Prostate gland (tissue), 2 donors: ENCODE data around the gene ARCN1. TPM values are rescaled to one million over a fixed set of nuclear protein-coding genes. Genes with fewer than 3 reads are reported as not detected.

Experiments used
- DNase-seq: peaks from one replicate; pipeline ENCODE4 v3.0.0-alpha.2; 2019; ENCODE audit warnings: low spot score
- H3K27ac ChIP-seq, 2 donors: fragments of 200-600 bp; sonication (generic); 2 replicates each; pipeline ENCODE4 v1.5.1; 2017 to 2019
- H3K27me3 ChIP-seq: fragments of 200-600 bp; sonication (generic); replicated peaks from 2 replicates; pipeline ENCODE4 v1.5.1; 2019; ENCODE audit not compliant: insufficient read depth
- H3K36me3 ChIP-seq, 2 donors: fragments of 200-600 bp; sonication (generic); 1 replicate in 1 of 2; 2 replicates in 1 of 2; pipeline versions ENCODE4 v1.5.1 to v1.8.1; 2017 to 2019
- H3K4me1 ChIP-seq: fragments of 200-600 bp; sonication (generic); replicated peaks from 2 replicates; pipeline ENCODE4 v1.5.1; 2019
- H3K4me3 ChIP-seq, 2 donors: fragments of 200-600 bp; sonication (generic); 2 replicates each; pipeline ENCODE4 v1.5.1; 2017 to 2019
- H3K9me3 ChIP-seq: fragments of 200-600 bp; sonication (generic); 2 replicates; pipeline ENCODE4 v1.5.1; 2017
- POLR2A ChIP-seq: fragments of 450-650 bp; IDR thresholded peaks from one replicate; pipeline ENCODE4 v1.6.1; 2016; ENCODE audit warnings: antibody characterized with exemption, mild to moderate bottlenecking
- POLR2AphosphoS5 ChIP-seq: sonication (generic); formaldehyde crosslinking; IDR thresholded peaks from one replicate; pipeline ENCODE4 v1.6.1; 2017; ENCODE audit warnings: antibody characterized with exemption
- WGBS: methylation state at CpG from one replicate; pipeline ENCODE4 v1.1.5; 2018; 5-methylcytosine and 5-hydroxymethylcytosine counted together
- intact Hi-C: fragments of 100-400 bp; cut with DNase I; formaldehyde crosslinking; loops from one replicate; pipeline ENCODE4 v1.14.2; 2022
- total RNA-seq, 2 donors: library from RNA; depleted of rRNA; stranded (reverse); fragments of >200 nt; gene quantifications; one replicate each; pipeline ENCODE4 v1.1.0, GENCODE V29; 2016
- TF ChIP-seq, protein P1 (sequence below), 4 experiments: fragments of 200-600 bp in 2 of 4; fragments of 450-650 bp in 2 of 4; sonication (generic) in 2 of 4; IDR thresholded peaks; 1 replicate in 3 of 4; 2 replicates in 1 of 4; pipeline ENCODE4 v1.5.1; 2016 to 2019; ENCODE audit warnings: antibody characterized with exemption in 4 of 4, mild to moderate bottlenecking in 2 of 4, moderate library complexity in 2 of 4

The ARCN1 gene
- total RNA-seq, 2 donors from 2014 or later = 108 to 132 TPM

- intact Hi-C loops = loop anchor here (5.0 kb wide), 1 partner anchor 50 kb away; no protein-coding TSS in a partner anchor
- Histone ChIP-seq H3K9me3 (no peaks in the 10 kb centered on the region), H3K4me3 (peak within 1 kb of the TSS; percentile 60), H3K4me1 (peaks cover 5% of the 10 kb centered on the region), H3K27me3 (no peaks in the 10 kb centered on the region), H3K36me3 (no peaks in the 10 kb centered on the region), H3K27ac (peak within 1 kb of the TSS; percentile 87 to 88)
- TF ChIP-seq POLR2A (no peak), POLR2AphosphoS5 (peak; percentile 41)
- TF ChIP-seq, protein P1, sequence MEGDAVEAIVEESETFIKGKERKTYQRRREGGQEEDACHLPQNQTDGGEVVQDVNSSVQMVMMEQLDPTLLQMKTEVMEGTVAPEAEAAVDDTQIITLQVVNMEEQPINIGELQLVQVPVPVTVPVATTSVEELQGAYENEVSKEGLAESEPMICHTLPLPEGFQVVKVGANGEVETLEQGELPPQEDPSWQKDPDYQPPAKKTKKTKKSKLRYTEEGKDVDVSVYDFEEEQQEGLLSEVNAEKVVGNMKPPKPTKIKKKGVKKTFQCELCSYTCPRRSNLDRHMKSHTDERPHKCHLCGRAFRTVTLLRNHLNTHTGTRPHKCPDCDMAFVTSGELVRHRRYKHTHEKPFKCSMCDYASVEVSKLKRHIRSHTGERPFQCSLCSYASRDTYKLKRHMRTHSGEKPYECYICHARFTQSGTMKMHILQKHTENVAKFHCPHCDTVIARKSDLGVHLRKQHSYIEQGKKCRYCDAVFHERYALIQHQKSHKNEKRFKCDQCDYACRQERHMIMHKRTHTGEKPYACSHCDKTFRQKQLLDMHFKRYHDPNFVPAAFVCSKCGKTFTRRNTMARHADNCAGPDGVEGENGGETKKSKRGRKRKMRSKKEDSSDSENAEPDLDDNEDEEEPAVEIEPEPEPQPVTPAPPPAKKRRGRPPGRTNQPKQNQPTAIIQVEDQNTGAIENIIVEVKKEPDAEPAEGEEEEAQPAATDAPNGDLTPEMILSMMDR (IDR thresholded peaks at IDR 0.05) = peak; percentile 41 to 70 (median 64)
- under 1% methylated on average over 57 of the region's 72 CpGs for WGBS
- DNase-seq = peak; percentile 58
Observed at GRCh38 chr11:118607401-118608359, 35.5 kb downstream of the ARCN1 start, which contains the start of gene PHLDB1. Gene PHLDB1 (plus strand): TSS chr11:118607615. CDS start chr11:118613837, 6,222 bp downstream.

GRCh38 chr11:118608360-118609227, 36.4 kb downstream of the ARCN1 start:
- no peaks in the 10 kb centered on the region for H3K27me3 ChIP-seq
- peak overlapping the region; percentile 87 to 88 for H3K27ac ChIP-seq
- no peak for TF ChIP-seq POLR2AphosphoS5
- peak; percentile 23 for TF ChIP-seq POLR2A
- WGBS = 25% methylated on average over 41 of the region's 69 CpGs
- DNase-seq = no peak
- H3K4me1 ChIP-seq = peaks cover 5% of the 10 kb centered on the region
- H3K9me3 ChIP-seq = no peaks in the 10 kb centered on the region
- intact Hi-C loops = loop anchor here (5.0 kb wide), 1 partner anchor 49 kb away; no protein-coding TSS in a partner anchor
- H3K36me3 ChIP-seq = no peaks in the 10 kb centered on the region
- H3K4me3 ChIP-seq = peak overlapping the region; percentile 60

GRCh38 chr11:118609380-118610224, 37.4 kb downstream of the ARCN1 start:
- no peak for DNase-seq

DNA sequence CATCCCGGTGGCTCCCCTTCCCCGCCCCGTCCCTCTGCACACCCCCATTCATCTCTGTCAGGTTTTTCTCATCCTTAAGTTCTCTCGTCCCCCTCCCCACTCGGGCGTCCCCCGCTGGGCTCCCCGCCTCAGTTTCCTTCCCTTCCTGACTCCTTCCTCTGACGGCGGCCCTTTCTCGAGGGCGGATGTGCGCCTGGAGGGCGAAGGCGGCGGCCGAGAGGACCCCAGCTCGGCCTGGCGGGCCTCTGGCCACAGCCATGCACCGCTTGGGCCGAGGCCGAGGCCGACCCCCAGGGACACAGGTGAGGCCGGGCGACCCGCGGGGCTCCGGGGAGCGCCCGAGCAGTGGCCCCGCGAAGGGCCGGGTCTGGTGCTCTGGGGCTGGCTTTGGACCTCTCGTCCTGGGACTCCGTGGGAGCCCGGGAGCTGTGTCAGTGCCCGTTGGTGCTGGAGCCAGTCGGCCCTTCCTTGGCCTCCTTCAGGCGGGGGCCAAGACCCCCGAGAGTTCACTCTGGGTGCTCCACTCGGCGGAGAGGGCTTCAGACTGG, 38.1 kb downstream of the ARCN1 start:
- 59% methylated on average over 37 of the region's 42 CpGs for WGBS
- DNase-seq = no peak
- Histone ChIP-seq H3K4me1 (peaks cover 5% of the 10 kb centered on the region), H3K27me3 (no peaks in the 10 kb centered on the region), H3K36me3 (no peaks in the 10 kb centered on the region), H3K9me3 (no peaks in the 10 kb centered on the region), H3K4me3 (peak overlapping the region; percentile 19 to 24), H3K27ac (peak overlapping the region; percentile 87 to 88)
- TF ChIP-seq POLR2A = no peak
- no peak for TF ChIP-seq POLR2AphosphoS5
- TF ChIP-seq, protein P1 (IDR thresholded peaks at IDR 0.05) = no peak
- intact Hi-C loops = no loop called here

More at GRCh38 chr11:118609380-118610224, 37.4 kb downstream of the ARCN1 start:
- Histone ChIP-seq H3K9me3 (no peaks in the 10 kb centered on the region), H3K4me1 (peaks cover 5% of the 10 kb centered on the region), H3K27me3 (no peaks in the 10 kb centered on the region), H3K4me3 (peak overlapping the region; percentile 6 to 24), H3K36me3 (no peaks in the 10 kb centered on the region), H3K27ac (peak overlapping the region; percentile 87 to 88)
- no peak for TF ChIP-seq POLR2AphosphoS5
- no peak for TF ChIP-seq POLR2A
- TF ChIP-seq, protein P1 (IDR thresholded peaks at IDR 0.05) = no peak
- intact Hi-C loops = loop anchor here (5.0 kb wide), 1 partner anchor 48 kb away; no protein-coding TSS in a partner anchor
- WGBS = 62% methylated on average over 57 of the region's 57 CpGs
